ENCODE results near the gene BUD23. TPM values are rescaled to one million over a fixed set of nuclear protein-coding genes. Genes with fewer than 3 reads are reported as not detected.
"Not testable (repeated sequence)": the region's sequence is repeated elsewhere in the genome, so short reads cannot be mapped to it uniquely, and the experiment has no call there.

The BUD23 gene
- total RNA-seq, 2 experiments from 2014 or later = 58.7 to 64.1 TPM

DNA sequence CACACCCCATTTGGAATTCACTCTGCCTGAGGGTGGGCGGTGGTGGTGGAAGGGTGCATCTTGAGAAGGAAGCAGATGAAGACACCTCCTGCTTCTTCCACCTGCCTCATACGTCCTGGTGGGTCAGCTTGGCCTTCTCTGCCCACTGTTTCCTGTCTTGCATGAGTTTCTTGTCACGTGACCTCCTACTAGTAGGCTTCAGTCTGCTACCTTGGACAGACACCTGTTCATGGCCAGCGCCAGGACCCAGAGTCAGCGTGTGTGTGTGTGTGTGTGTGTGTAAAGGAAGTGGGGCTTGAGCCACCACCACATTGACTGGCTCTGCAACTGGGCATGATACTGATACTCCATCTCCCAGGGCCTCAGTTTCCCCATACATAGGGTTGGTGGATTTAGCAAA is 32.9 kb upstream of the BUD23 start:
- POLR2A ChIA-PET = no interaction called here
- Mint-ChIP-seq H3K9me3 (no peaks in the 10 kb centered on the region), H3K4me3 (no peak overlapping the region), H3K36me3 (no peaks in the 10 kb centered on the region), H3K27ac (no peak overlapping the region), H3K27me3 (peaks cover 62% of the 10 kb centered on the region), H3K4me1 (peaks cover 9% of the 10 kb centered on the region)
- ATAC-seq (ENCODE audit: low read depth) = no peak
- DNase-seq = no peak

DNA sequence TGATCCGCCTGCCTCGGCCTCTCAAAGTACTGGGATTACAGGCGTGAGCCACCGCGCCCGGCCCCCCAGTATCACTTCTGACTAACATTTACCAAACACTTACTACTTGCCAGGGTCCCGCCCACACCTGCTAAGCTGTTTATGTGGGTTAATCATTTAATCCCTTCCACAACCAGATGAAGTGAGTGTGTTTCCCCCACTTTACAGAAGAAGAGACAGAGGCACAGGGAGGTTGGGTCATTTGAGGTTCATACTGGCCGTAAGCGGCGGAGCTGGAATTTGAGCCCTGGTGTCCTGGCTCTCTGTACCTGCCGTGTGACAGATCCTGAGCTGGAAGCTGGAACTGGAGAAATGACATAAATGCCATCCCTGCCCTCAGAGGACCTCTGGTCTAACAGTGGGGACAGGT is 30.9 kb upstream of the BUD23 start:
- H3K27me3 Mint-ChIP-seq = peaks cover 42% of the 10 kb centered on the region
- ATAC-seq (ENCODE audit: low read depth) = no peak
- no peaks in the 10 kb centered on the region for H3K36me3 Mint-ChIP-seq
- H3K27ac Mint-ChIP-seq = no peak overlapping the region
- no peaks in the 10 kb centered on the region for H3K9me3 Mint-ChIP-seq
- no peak for DNase-seq
- POLR2A ChIA-PET = no interaction called here
- peaks cover 9% of the 10 kb centered on the region for H3K4me1 Mint-ChIP-seq
- H3K4me3 Mint-ChIP-seq = no peak overlapping the region

DNA sequence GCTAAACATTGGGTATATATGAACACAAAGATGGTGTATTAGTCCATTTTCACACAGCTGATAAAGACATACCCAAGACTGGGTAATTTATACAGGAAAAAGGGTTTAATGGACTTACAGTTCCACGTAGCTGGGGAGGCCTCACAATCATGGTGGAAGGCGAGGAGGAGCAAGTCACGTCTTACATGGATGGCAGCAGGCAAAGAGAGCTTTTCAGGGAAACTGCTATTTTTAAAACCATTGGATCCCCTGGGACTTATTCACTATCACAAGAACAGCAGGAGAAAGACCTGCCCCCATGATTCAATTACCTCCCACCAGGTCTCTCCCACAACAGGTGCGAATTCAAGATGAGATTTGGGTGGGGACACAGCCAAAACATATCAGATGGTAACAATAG is 28.1 kb upstream of the BUD23 start:
- H3K9me3 Mint-ChIP-seq; H3K4me3 Mint-ChIP-seq; ATAC-seq (ENCODE audit: low read depth); H3K4me1 Mint-ChIP-seq; DNase-seq; H3K36me3 Mint-ChIP-seq; H3K27ac Mint-ChIP-seq; POLR2A ChIA-PET: not testable (repeated sequence)
- peaks cover 23% of the 10 kb centered on the region for H3K27me3 Mint-ChIP-seq

DNA sequence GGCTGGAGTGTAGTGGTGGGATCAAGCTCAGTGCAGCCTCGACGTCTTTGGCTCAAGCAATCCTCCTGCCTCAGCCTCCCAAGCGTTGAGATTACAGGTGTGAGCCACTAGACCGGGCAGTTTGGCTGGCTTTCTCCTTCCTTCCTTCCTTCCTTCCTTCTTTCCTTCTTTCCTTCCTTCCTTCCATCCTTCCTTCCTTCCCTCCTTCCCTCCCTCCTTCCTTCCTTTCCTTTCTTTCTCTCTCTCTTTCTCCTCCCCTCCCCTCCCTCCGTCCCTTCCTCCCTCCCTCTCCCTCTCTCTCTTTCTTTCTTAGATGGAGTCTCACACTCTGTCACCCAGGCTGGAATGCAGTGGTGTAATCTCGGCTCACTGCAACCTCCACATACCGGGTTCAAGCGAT is 23.4 kb upstream of the BUD23 start:
- Mint-ChIP-seq H3K4me1 (peaks cover 2% of the 10 kb centered on the region), H3K27me3 (peaks cover 27% of the 10 kb centered on the region), H3K27ac (no peak overlapping the region), H3K36me3 (no peaks in the 10 kb centered on the region), H3K9me3 (peaks cover 5% of the 10 kb centered on the region), H3K4me3 (no peak overlapping the region)
- ATAC-seq (ENCODE audit: low read depth) (no peak), DNase-seq (no peak)
- POLR2A ChIA-PET = no interaction called here

DNA sequence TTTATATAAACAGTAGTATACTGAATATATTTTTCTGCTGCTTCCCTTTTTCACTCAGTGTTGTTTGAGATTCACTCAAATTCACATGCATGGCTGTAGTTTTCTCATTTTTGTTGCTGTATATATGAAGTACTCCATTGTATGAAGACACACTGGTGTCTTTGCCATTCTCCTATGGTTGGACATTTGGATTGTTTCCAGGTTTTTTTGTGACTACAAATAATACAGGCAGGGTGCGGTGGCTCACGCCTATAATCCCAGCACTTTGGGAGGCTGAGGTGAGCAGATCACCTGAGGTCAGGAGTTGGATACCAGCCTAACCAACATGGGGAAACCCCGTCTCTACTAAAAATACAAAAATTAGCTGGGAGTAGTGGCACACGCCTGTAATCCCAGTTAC is 22.8 kb upstream of the BUD23 start:
- peaks cover 31% of the 10 kb centered on the region for H3K27me3 Mint-ChIP-seq
- POLR2A ChIA-PET = not testable (repeated sequence)

DNA sequence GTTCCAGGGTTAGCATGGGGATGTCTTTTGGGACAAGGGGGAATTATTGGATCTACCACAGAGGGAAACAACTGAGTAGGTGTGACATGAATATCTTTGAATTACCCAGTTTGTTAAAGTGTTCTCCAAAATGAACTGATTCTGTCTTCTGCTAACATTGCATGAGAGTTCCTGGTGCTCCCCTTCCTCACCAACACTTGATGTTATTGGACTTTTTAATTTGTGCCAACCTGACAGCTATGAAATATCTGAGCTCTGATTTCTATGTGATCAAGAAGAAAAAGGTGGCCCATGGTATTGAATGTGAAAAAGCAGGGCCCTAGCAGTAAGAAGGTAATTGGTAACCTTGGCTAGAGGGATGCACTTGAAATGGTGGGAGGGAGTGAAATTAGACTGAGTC is 20.4 kb upstream of the BUD23 start:
- DNase-seq (no peak), ATAC-seq (ENCODE audit: low read depth) (no peak)
- Mint-ChIP-seq H3K36me3 (no peaks in the 10 kb centered on the region), H3K27ac (no peak overlapping the region), H3K27me3 (peaks cover 45% of the 10 kb centered on the region), H3K4me3 (no peak overlapping the region), H3K4me1 (peaks cover 5% of the 10 kb centered on the region), H3K9me3 (peaks cover 5% of the 10 kb centered on the region)
- POLR2A ChIA-PET = no interaction called here

More for the DNA sequence above, 22.8 kb upstream of the BUD23 start:
- H3K9me3 Mint-ChIP-seq; DNase-seq; H3K27ac Mint-ChIP-seq; H3K36me3 Mint-ChIP-seq; ATAC-seq (ENCODE audit: low read depth); H3K4me3 Mint-ChIP-seq; H3K4me1 Mint-ChIP-seq: not testable (repeated sequence)

DNA sequence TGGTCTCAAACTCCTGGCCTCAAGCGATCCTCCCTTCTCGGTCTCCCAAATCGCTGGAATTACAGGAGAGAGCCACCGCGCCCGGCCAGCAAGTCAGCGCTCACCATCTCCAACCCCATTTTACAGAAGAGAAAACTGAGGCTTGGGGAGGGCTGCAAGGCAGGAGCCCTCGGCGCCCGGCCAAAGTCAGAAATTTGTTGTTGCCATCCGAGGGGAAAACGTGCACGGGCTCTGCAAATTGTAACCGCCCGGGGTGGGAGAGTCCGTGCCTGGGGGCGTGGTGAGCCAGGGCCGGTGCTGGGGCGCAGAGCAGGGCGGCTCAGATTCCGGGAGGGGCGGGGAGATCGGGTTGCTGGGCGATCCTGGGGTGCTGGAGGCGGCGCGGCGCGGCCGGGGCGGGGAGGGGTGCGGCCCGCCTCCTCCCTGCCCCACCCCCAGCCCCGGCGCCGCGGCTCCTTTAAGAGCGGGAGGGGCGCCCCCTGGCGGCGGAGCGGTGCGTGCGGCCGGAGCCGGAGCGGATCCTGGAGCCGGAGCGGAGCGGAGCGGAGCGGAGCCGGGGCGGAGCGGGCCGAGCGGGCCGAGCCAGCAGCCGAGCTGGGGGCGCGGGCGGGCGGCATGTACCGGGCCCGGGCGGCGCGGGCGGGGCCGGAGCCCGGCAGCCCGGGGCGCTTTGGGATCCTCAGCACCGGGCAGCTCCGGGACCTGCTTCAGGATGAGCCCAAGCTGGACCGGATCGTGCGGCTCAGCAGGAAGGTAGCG is 15.9 kb upstream of the BUD23 start, which contains the start of gene VPS37D:
Gene VPS37D, plus strand, starts transcription at position 488 of the 759 bp plus-strand sequence. Its CDS starts 128 bp downstream, at position 616.
- H3K4me3 Mint-ChIP-seq = peak within 1 kb of the TSS; percentile 78
- peak; percentile 94 for ATAC-seq (ENCODE audit: low read depth)
- POLR2A ChIA-PET = interaction anchor here (0.6 to 0.9 kb wide), 2 partner anchors 36 to 58 kb away, joined by 3 read pairs; no protein-coding TSS in a partner anchor
- peak within 1 kb of the TSS; percentile 38 for H3K27ac Mint-ChIP-seq
- peaks cover 52% of the 10 kb centered on the region for H3K27me3 Mint-ChIP-seq
- no peaks in the 10 kb centered on the region for H3K36me3 Mint-ChIP-seq
- peaks cover 8% of the 10 kb centered on the region for H3K4me1 Mint-ChIP-seq
- peaks cover 5% of the 10 kb centered on the region for H3K9me3 Mint-ChIP-seq
- peak; percentile 99 for DNase-seq

DNA sequence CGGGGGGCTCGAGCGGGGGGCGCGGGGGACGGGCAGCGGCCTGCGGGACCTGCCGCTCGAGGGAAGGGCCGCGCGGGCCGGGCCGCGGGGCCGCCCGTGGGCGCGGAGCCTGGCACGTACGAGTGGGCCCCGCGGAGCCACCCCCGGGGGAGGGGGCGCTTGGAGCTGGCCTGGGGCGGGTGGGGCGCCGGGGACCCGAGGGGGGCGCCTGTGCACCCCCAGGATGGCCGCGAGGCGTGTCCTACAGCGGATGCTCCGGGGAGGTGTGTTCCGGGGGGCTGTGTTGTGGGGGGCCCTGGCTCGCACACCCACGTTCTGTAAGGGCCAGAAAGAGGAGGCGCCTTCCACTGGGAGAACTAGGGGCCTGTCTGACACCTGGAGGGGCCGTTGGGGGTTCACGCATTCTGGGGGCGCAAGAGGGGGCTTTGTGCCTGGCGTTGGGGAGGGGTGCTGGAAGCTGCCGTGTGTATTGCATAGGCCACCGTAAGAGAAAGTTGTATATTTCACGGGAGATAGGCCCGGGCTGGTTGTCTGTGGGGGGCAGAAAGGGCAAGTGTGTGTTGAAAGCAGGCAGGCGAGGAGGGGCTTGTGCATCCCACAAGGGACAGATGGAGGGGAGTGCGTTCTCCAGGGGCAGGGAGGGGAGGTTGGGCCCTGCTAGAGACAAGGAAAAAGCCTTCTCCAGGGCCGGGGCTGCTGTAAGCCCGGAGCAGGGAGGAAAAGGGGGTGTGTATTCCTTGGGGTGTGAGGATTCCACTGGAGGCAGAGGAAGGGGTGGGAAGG is 15.1 kb upstream of the BUD23 start:
- POLR2A ChIA-PET = interaction anchor here (0.6 to 0.9 kb wide), 2 partner anchors 36 to 57 kb away, joined by 3 read pairs; no protein-coding TSS in a partner anchor
- peak overlapping the region; percentile 2 for H3K27ac Mint-ChIP-seq
- peaks cover 48% of the 10 kb centered on the region for H3K27me3 Mint-ChIP-seq
- DNase-seq (peak; percentile 32), ATAC-seq (ENCODE audit: low read depth) (peak; percentile 7)
- H3K9me3 Mint-ChIP-seq = peaks cover under 1% of the 10 kb centered on the region
- H3K4me1 Mint-ChIP-seq = peaks cover 8% of the 10 kb centered on the region
- H3K4me3 Mint-ChIP-seq = peak overlapping the region; percentile 67
- H3K36me3 Mint-ChIP-seq = no peaks in the 10 kb centered on the region

DNA sequence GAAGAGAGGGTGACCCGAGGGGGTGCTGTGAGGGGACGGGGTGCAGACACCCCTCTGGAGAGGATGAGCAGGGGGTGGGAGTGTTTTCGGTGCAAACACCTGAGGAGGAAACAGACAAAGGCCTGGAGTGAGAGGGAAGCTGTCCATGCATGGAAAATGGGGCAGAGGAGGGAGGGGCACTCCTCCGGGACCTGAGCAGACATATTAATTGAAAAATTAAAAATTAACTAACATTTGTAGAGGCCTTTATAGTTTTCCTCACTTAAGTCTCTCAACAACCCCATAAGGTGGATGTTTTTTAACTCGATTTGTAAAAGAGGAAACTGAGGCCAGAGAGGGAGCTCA is 14.5 kb upstream of the BUD23 start:
- H3K36me3 Mint-ChIP-seq = no peaks in the 10 kb centered on the region
- POLR2A ChIA-PET = no interaction called here
- no peaks in the 10 kb centered on the region for H3K9me3 Mint-ChIP-seq
- peaks cover 8% of the 10 kb centered on the region for H3K4me1 Mint-ChIP-seq
- H3K4me3 Mint-ChIP-seq = peak overlapping the region; percentile 67
- H3K27me3 Mint-ChIP-seq = peaks cover 42% of the 10 kb centered on the region
- DNase-seq (no peak), ATAC-seq (ENCODE audit: low read depth) (no peak)
- H3K27ac Mint-ChIP-seq = no peak overlapping the region

DNA sequence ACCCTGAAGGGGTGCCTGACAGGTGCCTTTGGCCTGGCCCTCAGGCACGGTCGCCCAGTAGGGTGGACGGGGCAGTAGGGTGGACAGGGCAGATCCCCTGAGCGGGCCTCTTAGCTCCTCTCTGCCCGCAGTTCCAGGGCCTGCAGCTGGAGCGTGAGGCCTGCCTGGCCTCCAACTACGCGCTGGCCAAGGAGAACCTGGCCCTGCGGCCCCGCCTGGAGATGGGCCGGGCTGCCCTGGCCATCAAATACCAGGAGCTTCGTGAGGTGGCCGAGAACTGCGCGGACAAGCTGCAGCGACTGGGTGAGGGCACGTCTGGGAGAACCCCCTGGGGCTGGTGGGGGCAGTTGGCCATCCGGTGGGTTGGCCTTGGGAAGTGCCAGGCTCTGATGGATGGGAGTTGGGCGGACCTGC is 14.1 kb upstream of the BUD23 start:
- Mint-ChIP-seq H3K27ac (no peak overlapping the region), H3K36me3 (no peaks in the 10 kb centered on the region), H3K9me3 (no peaks in the 10 kb centered on the region), H3K4me3 (no peak overlapping the region), H3K4me1 (peaks cover 8% of the 10 kb centered on the region), H3K27me3 (peaks cover 38% of the 10 kb centered on the region)
- POLR2A ChIA-PET = no interaction called here
- DNase-seq = peak; percentile 30
- no peak for ATAC-seq (ENCODE audit: low read depth)

DNA sequence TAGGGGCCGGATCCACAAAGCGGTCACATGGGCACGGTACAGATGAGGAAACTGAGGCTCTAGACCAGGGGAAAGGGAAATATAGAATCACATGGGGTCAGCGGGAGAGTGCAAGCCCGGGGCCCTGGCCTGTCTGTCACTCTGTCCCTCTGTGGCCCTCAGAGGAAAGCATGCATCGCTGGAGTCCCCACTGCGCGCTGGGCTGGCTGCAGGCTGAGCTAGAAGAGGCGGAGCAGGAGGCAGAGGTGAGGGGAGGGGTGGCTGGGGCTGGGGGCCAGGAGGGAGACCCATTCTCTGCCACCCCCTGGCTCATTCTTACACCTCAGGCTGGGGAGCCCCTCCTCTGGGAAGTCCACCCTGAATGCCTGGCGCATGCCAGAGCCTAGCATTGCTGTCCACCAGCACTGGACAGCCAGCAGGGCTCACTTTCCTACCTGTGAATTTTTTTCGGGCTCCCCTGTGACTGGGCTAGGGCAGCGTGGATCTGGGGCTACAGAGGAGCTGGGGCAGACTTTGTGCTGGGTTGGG is 13.5 kb upstream of the BUD23 start:
- Mint-ChIP-seq H3K9me3 (no peaks in the 10 kb centered on the region), H3K4me1 (peaks cover 6% of the 10 kb centered on the region), H3K27me3 (peaks cover 35% of the 10 kb centered on the region), H3K27ac (no peak overlapping the region), H3K36me3 (no peaks in the 10 kb centered on the region), H3K4me3 (no peak overlapping the region)
- ATAC-seq (ENCODE audit: low read depth) (no peak), DNase-seq (no peak)
- POLR2A ChIA-PET = no interaction called here

DNA sequence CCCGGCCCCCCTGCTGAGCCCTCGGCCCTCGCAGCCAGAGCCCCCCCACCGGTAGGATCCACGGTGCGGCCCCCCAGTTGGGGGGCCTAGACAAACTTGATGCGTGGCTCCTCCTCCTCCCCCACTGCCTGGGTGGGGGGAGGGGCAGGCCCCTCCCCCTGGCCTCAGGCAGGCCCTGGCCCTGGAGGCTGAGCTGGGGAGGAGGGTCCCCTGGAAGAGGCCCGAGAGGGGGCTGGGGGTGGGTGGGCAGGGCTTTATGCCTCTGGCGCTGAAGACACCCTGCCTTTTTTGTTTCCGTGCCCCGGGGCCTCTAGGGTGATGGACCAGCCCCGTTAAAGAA is 12.1 kb upstream of the BUD23 start:
- ATAC-seq (ENCODE audit: low read depth) (no peak), DNase-seq (no peak)
- H3K9me3 Mint-ChIP-seq = no peaks in the 10 kb centered on the region
- peaks cover 3% of the 10 kb centered on the region for H3K4me1 Mint-ChIP-seq
- no peaks in the 10 kb centered on the region for H3K36me3 Mint-ChIP-seq
- no peak overlapping the region for H3K4me3 Mint-ChIP-seq
- H3K27ac Mint-ChIP-seq = no peak overlapping the region
- H3K27me3 Mint-ChIP-seq = peaks cover 24% of the 10 kb centered on the region
- POLR2A ChIA-PET = no interaction called here

DNA sequence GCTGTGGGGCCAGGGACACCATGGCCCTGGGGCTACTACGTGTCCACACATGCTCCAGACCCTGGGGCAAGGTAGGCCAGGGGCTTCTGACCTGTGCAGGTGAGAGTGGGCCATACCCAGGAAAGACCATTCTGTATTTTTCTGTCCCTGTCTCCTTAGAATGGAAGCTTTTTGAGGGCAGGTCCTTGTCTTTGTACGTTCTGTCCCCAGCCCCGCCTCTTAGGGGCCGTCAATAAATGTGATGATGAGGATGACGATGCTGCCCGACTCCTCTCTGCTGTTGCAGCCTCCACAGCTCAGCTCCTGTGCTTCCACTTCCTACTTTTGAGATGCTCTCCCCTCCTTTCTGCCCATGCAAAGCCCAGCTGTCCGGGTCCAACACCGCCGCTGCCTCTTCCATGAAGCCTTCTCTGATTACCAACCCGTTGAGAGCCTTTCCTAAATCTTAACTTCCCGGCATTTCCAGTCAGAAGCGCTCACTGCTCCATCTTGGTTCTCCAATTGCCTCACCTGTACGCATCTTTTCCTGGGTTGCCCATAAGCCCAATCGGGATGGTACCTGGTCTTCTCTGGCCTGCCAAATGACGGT is 11.4 kb upstream of the BUD23 start:
- H3K27me3 Mint-ChIP-seq = peaks cover 20% of the 10 kb centered on the region
- H3K4me1 Mint-ChIP-seq = peaks cover 3% of the 10 kb centered on the region
- H3K4me3 Mint-ChIP-seq = no peak overlapping the region
- no peak for ATAC-seq (ENCODE audit: low read depth)
- H3K27ac Mint-ChIP-seq = no peak overlapping the region
- no peaks in the 10 kb centered on the region for H3K9me3 Mint-ChIP-seq
- DNase-seq = no peak
- POLR2A ChIA-PET = no interaction called here
- no peaks in the 10 kb centered on the region for H3K36me3 Mint-ChIP-seq
